Cardiac muscle cell (in vitro differentiated cells and primary cell): ENCODE measurements around the gene METTL26. TPM values are rescaled to one million over a fixed set of nuclear protein-coding genes. Genes with fewer than 3 reads are reported as not detected.
A peak's percentile ranks its signal among the peaks of the same experiment; 100 is the strongest.

Experiments used
- DNase-seq, 2 donors: peaks; one replicate each; pipeline versions ENCODE4 v3.0.0 to v3.0.0-alpha.2; 2010 to 2017; ENCODE audit warnings: low read depth in 1 of 2, low spot score in 1 of 2
- H3K27ac ChIP-seq: fragments of 200-600 bp; sonication (generic); 2 replicates; pipeline ENCODE4 v1.5.1; 2016
- H3K27me3 ChIP-seq: fragments of 200-600 bp; sonication (generic); 2 replicates; pipeline ENCODE4 v1.6.0; 2016; ENCODE audit warnings: control low read depth
- H3K36me3 ChIP-seq: fragments of 200-600 bp; sonication (generic); 2 replicates; pipeline ENCODE4 v1.5.1; 2016; ENCODE audit warnings: control low read depth
- H3K4me1 ChIP-seq: fragments of 200-600 bp; sonication (generic); 2 replicates; pipeline ENCODE4 v1.8.1; 2017; ENCODE audit warnings: low read depth, mild to moderate bottlenecking, mixed run types
- H3K4me3 ChIP-seq: fragments of 200-600 bp; sonication (generic); 2 replicates; pipeline ENCODE4 v1.5.1; 2016; ENCODE audit warnings: mild to moderate bottlenecking
- H3K9me3 ChIP-seq: fragments of 200-600 bp; sonication (generic); 2 replicates; pipeline ENCODE4 v1.5.1; 2017; ENCODE audit warnings: low read depth, mild to moderate bottlenecking, control low read depth
- polyA plus RNA-seq: library from polyadenylated mRNA; unstranded; fragments of >200 nt; fragmentation: Nextera tagmentation; extraction: Ambion mirVana; gene quantifications from 2 replicates; pipeline ENCODE4 v1.2.1, GENCODE V29; 2016
- total RNA-seq: library from RNA; depleted of rRNA; stranded (reverse); fragments of >200 nt; gene quantifications from 2 replicates; pipeline ENCODE4 v1.2.3, GENCODE V29; 2016
- TF ChIP-seq, protein P1 (sequence below): IDR thresholded peaks from 2 replicates; pipeline ENCODE4 v1.5.1; 2012; ENCODE audit warnings: low read depth, mild to moderate bottlenecking, low read length

The METTL26 gene
- total and polyA plus RNA-seq, 2 experiments from 2014 or later: 153 to 196 TPM

- Histone ChIP-seq H3K9me3 (no peaks in the 10 kb centered on the region), H3K4me1 (peaks cover 35% of the 10 kb centered on the region), H3K27me3 (no peaks in the 10 kb centered on the region), H3K4me3 (no peak overlapping the region), H3K36me3 (peaks cover 9% of the 10 kb centered on the region), H3K27ac (no peak overlapping the region)
- TF ChIP-seq, protein P1, sequence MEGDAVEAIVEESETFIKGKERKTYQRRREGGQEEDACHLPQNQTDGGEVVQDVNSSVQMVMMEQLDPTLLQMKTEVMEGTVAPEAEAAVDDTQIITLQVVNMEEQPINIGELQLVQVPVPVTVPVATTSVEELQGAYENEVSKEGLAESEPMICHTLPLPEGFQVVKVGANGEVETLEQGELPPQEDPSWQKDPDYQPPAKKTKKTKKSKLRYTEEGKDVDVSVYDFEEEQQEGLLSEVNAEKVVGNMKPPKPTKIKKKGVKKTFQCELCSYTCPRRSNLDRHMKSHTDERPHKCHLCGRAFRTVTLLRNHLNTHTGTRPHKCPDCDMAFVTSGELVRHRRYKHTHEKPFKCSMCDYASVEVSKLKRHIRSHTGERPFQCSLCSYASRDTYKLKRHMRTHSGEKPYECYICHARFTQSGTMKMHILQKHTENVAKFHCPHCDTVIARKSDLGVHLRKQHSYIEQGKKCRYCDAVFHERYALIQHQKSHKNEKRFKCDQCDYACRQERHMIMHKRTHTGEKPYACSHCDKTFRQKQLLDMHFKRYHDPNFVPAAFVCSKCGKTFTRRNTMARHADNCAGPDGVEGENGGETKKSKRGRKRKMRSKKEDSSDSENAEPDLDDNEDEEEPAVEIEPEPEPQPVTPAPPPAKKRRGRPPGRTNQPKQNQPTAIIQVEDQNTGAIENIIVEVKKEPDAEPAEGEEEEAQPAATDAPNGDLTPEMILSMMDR: no peak
- DNase-seq: no peak
These were observed 1.9 kb downstream of the METTL26 start for GRCh38 chr16:634051-634670.

- TF ChIP-seq, protein P1: no peak
- peaks cover 36% of the 10 kb centered on the region for H3K4me1 ChIP-seq
- no peaks in the 10 kb centered on the region for H3K9me3 ChIP-seq
- no peaks in the 10 kb centered on the region for H3K27me3 ChIP-seq
- H3K27ac ChIP-seq: no peak overlapping the region
- H3K36me3 ChIP-seq: peaks cover 9% of the 10 kb centered on the region
- no peak overlapping the region for H3K4me3 ChIP-seq
- DNase-seq: no peak
These were observed 2.6 kb downstream of the METTL26 start for GRCh38 chr16:633336-634050.

GRCh38 chr16:632486-633335, 3.4 kb downstream of the METTL26 start:
- Histone ChIP-seq H3K4me1 (peaks cover 28% of the 10 kb centered on the region), H3K27me3 (no peaks in the 10 kb centered on the region), H3K36me3 (peaks cover 9% of the 10 kb centered on the region), H3K9me3 (no peaks in the 10 kb centered on the region), H3K27ac (no peak overlapping the region), H3K4me3 (no peak overlapping the region)
- TF ChIP-seq, protein P1: no peak
- DNase-seq: no peak

DNA sequence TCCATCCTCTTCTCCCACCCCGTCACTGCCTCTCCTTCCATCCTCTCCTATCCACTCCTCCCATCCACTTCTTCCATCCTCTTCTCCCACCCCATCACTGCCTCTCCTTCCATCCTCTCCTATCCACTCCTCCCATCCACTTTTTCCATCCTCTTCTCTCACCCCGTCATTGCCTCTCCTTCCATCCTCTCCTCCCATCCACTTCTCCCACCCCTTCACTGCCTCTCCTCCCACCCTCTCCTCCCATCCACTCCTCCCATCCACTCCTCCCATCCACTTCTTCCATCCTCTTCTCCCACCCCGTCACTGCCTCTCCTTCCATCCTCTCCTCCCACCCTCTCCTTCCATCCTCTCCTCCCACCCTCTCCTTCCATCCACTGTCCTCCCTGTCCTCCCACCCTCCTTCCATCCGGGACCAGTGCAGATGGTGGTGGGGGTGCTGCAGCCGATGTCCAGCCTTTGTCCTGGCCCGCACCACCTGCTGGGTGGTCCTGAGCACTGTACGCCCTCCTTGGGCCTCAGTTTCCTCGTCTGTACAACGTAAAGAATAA, 4.2 kb downstream of the METTL26 start:
- H3K9me3 ChIP-seq: no peaks in the 10 kb centered on the region
- no peaks in the 10 kb centered on the region for H3K27me3 ChIP-seq
- no peak overlapping the region for H3K27ac ChIP-seq
- TF ChIP-seq, protein P1: no peak
- H3K36me3 ChIP-seq: peaks cover 12% of the 10 kb centered on the region
- H3K4me1 ChIP-seq: peaks cover 23% of the 10 kb centered on the region
- no peak overlapping the region for H3K4me3 ChIP-seq
- DNase-seq: no peak

GRCh38 chr16:630815-631405, 5.2 kb downstream of the METTL26 start, which contains the start of gene WFIKKN1:
TSS of gene WFIKKN1 (plus strand) at chr16:630985. CDS start at chr16:631254, 269 bp downstream.
- Histone ChIP-seq H3K27me3 (no peaks in the 10 kb centered on the region), H3K36me3 (peaks cover 12% of the 10 kb centered on the region)

More at GRCh38 chr16:630815-631405, 5.2 kb downstream of the METTL26 start, which contains the start of gene WFIKKN1:
- Histone ChIP-seq H3K4me3 (peak within 1 kb of the TSS; percentile 37), H3K4me1 (peaks cover 23% of the 10 kb centered on the region), H3K9me3 (no peaks in the 10 kb centered on the region), H3K27ac (peak within 1 kb of the TSS; percentile 95)
- TF ChIP-seq, protein P1: no peak
- DNase-seq: peak in 1 of 2 donors; percentile 94
